ENCODE results near the gene STH.
A peak's percentile ranks its signal among the peaks of the same experiment; 100 is the strongest.

The STH gene

GRCh38 chr17:46001390-46002310, 2.6 kb downstream of the STH start:
- Histone ChIP-seq H4K20me1 (ENCODE audit: low read depth, low read length) (no peaks in the 10 kb centered on the region), H3K9me3 (ENCODE audit: insufficient read depth, low read length) (no peaks in the 10 kb centered on the region), H3K4me2 (ENCODE audit: low read depth, low read length, poor library complexity, severe bottlenecking) (no peak overlapping the region), H3K36me3 (ENCODE audit: low read length) (no peaks in the 10 kb centered on the region), H3K79me2 (ENCODE audit: insufficient read depth, low read length) (no peaks in the 10 kb centered on the region), H3K27ac (ENCODE audit: low read depth, low read length) (no peak overlapping the region), H3F3A (ENCODE audit: insufficient read depth) (no peaks in the 10 kb centered on the region), H3K9me2 (replicated peaks; ENCODE audit: insufficient read depth, low read length) (no peaks in the 10 kb centered on the region), H3K27me3 (ENCODE audit: low read length) (no peaks in the 10 kb centered on the region), H2AFZ (ENCODE audit: low read depth, low read length, severe bottlenecking) (no peak overlapping the region), H3K9ac (ENCODE audit: low read length) (no peak overlapping the region), H3K4me3 (ENCODE audit: insufficient read depth, low read length, poor library complexity, severe bottlenecking) (no peak overlapping the region)
- TF ChIP-seq EZH2phosphoT487 (conservative IDR thresholded peaks at IDR 0.05; ENCODE audit: low read length): no peak
- no peak for TF ChIP-seq CTCF (IDR thresholded peaks at IDR 0.05; ENCODE audit: insufficient read depth, low read length, poor library complexity, severe bottlenecking)

GRCh38 chr17:46002311-46002972, 3.4 kb downstream of the STH start:
- Histone ChIP-seq H3K9me2 (replicated peaks; ENCODE audit: insufficient read depth, low read length) (no peaks in the 10 kb centered on the region), H3K9me3 (ENCODE audit: insufficient read depth, low read length) (no peaks in the 10 kb centered on the region), H3K27ac (ENCODE audit: low read depth, low read length) (no peak overlapping the region), H3K79me2 (ENCODE audit: insufficient read depth, low read length) (no peaks in the 10 kb centered on the region), H4K20me1 (ENCODE audit: low read depth, low read length) (no peaks in the 10 kb centered on the region), H3K27me3 (ENCODE audit: low read length) (no peaks in the 10 kb centered on the region), H3K4me3 (ENCODE audit: insufficient read depth, low read length, poor library complexity, severe bottlenecking) (no peak overlapping the region), H3K4me2 (ENCODE audit: low read depth, low read length, poor library complexity, severe bottlenecking) (no peak overlapping the region), H3K36me3 (ENCODE audit: low read length) (no peaks in the 10 kb centered on the region), H2AFZ (ENCODE audit: low read depth, low read length, severe bottlenecking) (no peak overlapping the region), H3K9ac (ENCODE audit: low read length) (no peak overlapping the region), H3F3A (ENCODE audit: insufficient read depth) (no peaks in the 10 kb centered on the region)
- TF ChIP-seq CTCF (IDR thresholded peaks at IDR 0.05; ENCODE audit: insufficient read depth, low read length, poor library complexity, severe bottlenecking) (peak; percentile 60), EZH2phosphoT487 (conservative IDR thresholded peaks at IDR 0.05; ENCODE audit: low read length) (no peak)

- no peak overlapping the region for H2AFZ ChIP-seq (ENCODE audit: low read depth, low read length, severe bottlenecking)
Measured at GRCh38 chr17:46002973-46003316, 3.9 kb downstream of the STH start.

More at GRCh38 chr17:46002973-46003316, 3.9 kb downstream of the STH start:
- TF ChIP-seq CTCF (IDR thresholded peaks at IDR 0.05; ENCODE audit: insufficient read depth, low read length, poor library complexity, severe bottlenecking): no peak
- TF ChIP-seq EZH2phosphoT487 (conservative IDR thresholded peaks at IDR 0.05; ENCODE audit: low read length): no peak
- no peak overlapping the region for H3K9ac ChIP-seq (ENCODE audit: low read length)
- H3K4me2 ChIP-seq (ENCODE audit: low read depth, low read length, poor library complexity, severe bottlenecking): no peak overlapping the region
- H3K4me3 ChIP-seq (ENCODE audit: insufficient read depth, low read length, poor library complexity, severe bottlenecking): no peak overlapping the region
- no peaks in the 10 kb centered on the region for H3K27me3 ChIP-seq (ENCODE audit: low read length)
- no peaks in the 10 kb centered on the region for H3K9me2 ChIP-seq (replicated peaks; ENCODE audit: insufficient read depth, low read length)
- no peaks in the 10 kb centered on the region for H4K20me1 ChIP-seq (ENCODE audit: low read depth, low read length)
- no peaks in the 10 kb centered on the region for H3K79me2 ChIP-seq (ENCODE audit: insufficient read depth, low read length)
- no peaks in the 10 kb centered on the region for H3K36me3 ChIP-seq (ENCODE audit: low read length)
- no peaks in the 10 kb centered on the region for H3F3A ChIP-seq (ENCODE audit: insufficient read depth)
- no peaks in the 10 kb centered on the region for H3K9me3 ChIP-seq (ENCODE audit: insufficient read depth, low read length)
- H3K27ac ChIP-seq (ENCODE audit: low read depth, low read length): no peak overlapping the region

Measured in SU-DHL-6 (cell line).